ENCODE measurements around the gene AHNAK. TPM values are rescaled to one million over a fixed set of nuclear protein-coding genes. Genes with fewer than 3 reads are reported as not detected.

AHNAK gene
- total and polyA plus RNA-seq, 2 of the 8 experiments (the other 6 are each of a cell fraction or from before 2014, with no cell fraction given): 2.0 to 5.8 TPM

DNA sequence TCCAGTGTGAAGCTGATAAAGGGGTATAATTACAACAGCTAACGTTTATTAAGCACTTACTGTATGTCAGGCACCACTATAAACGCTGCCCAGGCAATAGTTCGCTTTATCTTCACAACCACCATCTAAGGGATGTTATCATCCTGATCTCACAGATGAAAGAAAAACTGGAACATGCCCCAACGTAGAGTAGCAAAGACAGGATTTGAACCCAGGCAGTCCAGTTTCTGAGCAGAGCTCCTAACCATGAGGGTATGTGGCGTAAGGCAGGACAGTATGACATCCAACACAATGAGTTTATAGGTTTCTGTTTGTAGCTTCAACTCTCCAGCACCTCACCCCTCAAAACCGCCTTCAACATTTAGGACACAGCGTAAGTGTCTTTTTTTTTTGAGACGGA, 59.5 kb downstream of the AHNAK start:
- Histone ChIP-seq H4K91ac (replicated peaks; ENCODE audit: insufficient read length, low read length) (no peak overlapping the region), H4K8ac (ENCODE audit: extremely low read depth, insufficient read depth, low read length) (no peak overlapping the region), H3K18ac (ENCODE audit: extremely low read depth, low read length) (no peak overlapping the region), H4K5ac (ENCODE audit: insufficient read length, low read depth, low read length) (no peak overlapping the region), H3K9me3 (ENCODE audit: insufficient read depth in 2 of 2, low read depth in 1 of 2, low read length in 1 of 2) (no peaks in the 10 kb centered on the region), H2AK5ac (ENCODE audit: low read depth, low read length) (no peak overlapping the region), H3K14ac (ENCODE audit: insufficient read length) (no peak overlapping the region), H2BK15ac (ENCODE audit: low read length) (no peak overlapping the region), H4K20me1 (replicated peaks in 1 of 2; ENCODE audit: control insufficient read depth in 1 of 2, insufficient read depth in 2 of 2, low read length in 2 of 2) (no peaks in the 10 kb centered on the region), H3K36me3 (ENCODE audit: control insufficient read depth in 2 of 4, insufficient read depth in 4 of 4, low read length in 3 of 4) (no peaks in the 10 kb centered on the region), H3K9ac (replicated peaks in 1 of 4; ENCODE audit: extremely low read depth in 1 of 4, low read depth in 3 of 4, low read length in 3 of 4) (no peak overlapping the region), H2AFZ (ENCODE audit: low read length) (no peak overlapping the region), H3K23ac (ENCODE audit: insufficient read length) (no peak overlapping the region), H3K4me1 (replicated peaks in 1 of 4; ENCODE audit: control insufficient read depth in 3 of 4, insufficient read depth in 4 of 4, low read length in 3 of 4) (no peaks in the 10 kb centered on the region; a peak in 1 of 7 replicates), H2BK120ac (replicated peaks; ENCODE audit: low read depth, low read length) (no peak overlapping the region), H3K23me2 (ENCODE audit: low read depth, low read length) (no peaks in the 10 kb centered on the region), H3K4me3 (ENCODE audit: extremely low read depth in 1 of 4, insufficient read depth in 2 of 4, low read depth in 3 of 4, low read length in 4 of 4) (no peak overlapping the region), H3K27me3 (replicated peaks in 1 of 4; ENCODE audit: control insufficient read depth in 3 of 4, extremely low read depth in 1 of 4, insufficient read depth in 3 of 4, low read length in 3 of 4) (no peaks in the 10 kb centered on the region; a peak in 1 of 7 replicates), H3K56ac (replicated peaks; ENCODE audit: insufficient read length, low read depth, low read length) (no peak overlapping the region), H2BK12ac (ENCODE audit: low read depth, low read length) (no peak overlapping the region; the same call in 1 of the 2 replicates), H3K79me1 (ENCODE audit: low read depth, low read length) (no peaks in the 10 kb centered on the region), H3K27ac (ENCODE audit: low read depth, low read length) (no peak overlapping the region), H3K4ac (replicated peaks; ENCODE audit: insufficient read length, low read depth, low read length) (no peak overlapping the region), H3K4me2 (ENCODE audit: insufficient read depth in 1 of 2, low read depth in 2 of 2, low read length in 2 of 2) (no peak overlapping the region), H2BK20ac (ENCODE audit: low read length) (no peak overlapping the region), H2BK5ac (ENCODE audit: low read depth, low read length) (no peak overlapping the region), H3K79me2 (ENCODE audit: control insufficient read depth in 1 of 2, insufficient read depth in 2 of 2, low read length in 2 of 2) (no peaks in the 10 kb centered on the region)
- WGBS, 2 experiments (ENCODE audit: extremely low coverage in 1 of 2, insufficient coverage in 1 of 2, insufficient read length in 1 of 2, insufficient replicate concordance in 2 of 2, low coverage in 1 of 2, low lambda C conversion rate in 2 of 2, missing lambda C conversion rate in 1 of 2): 86% methylated on average over 8 of the region's 8 CpGs; no CpG with 5 or more reads in 1 of the 2 experiments
- ChIA-PET CTCF (ENCODE audit: partially characterized antibody) (interaction anchor here (0.6 to 6.4 kb wide), 15 partner anchors 10 to 405 kb away, joined by 3 to 27 read pairs (median 3); no protein-coding TSS in a partner anchor), POLR2A (ENCODE audit: partially characterized antibody) (interaction anchor here (0.7 to 1.0 kb wide), 4 partner anchors 8 to 178 kb away, joined by 3 to 5 read pairs (median 4); partner anchors contain the start of genes C11orf98 and CSKMT)
- FAIRE-seq (no peak), DNase-seq (ENCODE audit: low read depth in 1 of 2, low spot score in 2 of 2) (no peak)
- TF ChIP-seq KDM4A (IDR thresholded peaks at IDR 0.05; ENCODE audit: low read depth, low read length, severe bottlenecking) (no peak), POU5F1 (IDR thresholded peaks at IDR 0.05; ENCODE audit: low read depth, low read length) (no peak), BACH1 (IDR thresholded peaks at IDR 0.05; ENCODE audit: low read length) (no peak), KDM5A (IDR thresholded peaks at IDR 0.05; ENCODE audit: low read length) (no peak), FOSL1 (IDR thresholded peaks at IDR 0.05; ENCODE audit: insufficient read depth, low read depth, low read length) (no peak), NRF1 (IDR thresholded peaks at IDR 0.05; ENCODE audit: low read depth, low read length) (no peak), RBBP5 (IDR thresholded peaks at IDR 0.05; ENCODE audit: borderline replicate concordance, low read depth, low read length) (no peak), SUZ12 (IDR thresholded peaks at IDR 0.05; ENCODE audit: low read length) (no peak), MAFK (IDR thresholded peaks at IDR 0.05; ENCODE audit: low read depth, low read length) (no peak)
- TF ChIP-seq, protein P1, sequence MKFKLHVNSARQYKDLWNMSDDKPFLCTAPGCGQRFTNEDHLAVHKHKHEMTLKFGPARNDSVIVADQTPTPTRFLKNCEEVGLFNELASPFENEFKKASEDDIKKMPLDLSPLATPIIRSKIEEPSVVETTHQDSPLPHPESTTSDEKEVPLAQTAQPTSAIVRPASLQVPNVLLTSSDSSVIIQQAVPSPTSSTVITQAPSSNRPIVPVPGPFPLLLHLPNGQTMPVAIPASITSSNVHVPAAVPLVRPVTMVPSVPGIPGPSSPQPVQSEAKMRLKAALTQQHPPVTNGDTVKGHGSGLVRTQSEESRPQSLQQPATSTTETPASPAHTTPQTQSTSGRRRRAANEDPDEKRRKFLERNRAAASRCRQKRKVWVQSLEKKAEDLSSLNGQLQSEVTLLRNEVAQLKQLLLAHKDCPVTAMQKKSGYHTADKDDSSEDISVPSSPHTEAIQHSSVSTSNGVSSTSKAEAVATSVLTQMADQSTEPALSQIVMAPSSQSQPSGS (IDR thresholded peaks at IDR 0.05; ENCODE audit: low read length): no peak
